Stimulated activated CD4-positive, alpha-beta T cell treated with anti-CD3 and anti-CD28 coated beads, Interleukin-1b, Interleukin-23, amount 100 ng/mL, for 48 hours (primary cell): Measurements from ENCODE around the gene PLK5.

Experiments
- DNase-seq: peaks from one replicate; pipeline ENCODE4 v3.0.0-alpha.2; 2020

PLK5 gene

GRCh38 chr19:1556390-1557070, 32.7 kb downstream of the PLK5 start:
- no peak for DNase-seq

GRCh38 chr19:1558552-1558951, 34.7 kb downstream of the PLK5 start:
- DNase-seq, result no peak

GRCh38 chr19:1560286-1560882, 36.5 kb downstream of the PLK5 start:
- DNase-seq, result no peak

- DNase-seq, result no peak
Observed at GRCh38 chr19:1561236-1561842, 37.5 kb downstream of the PLK5 start.

- DNase-seq, result no peak
Observed at GRCh38 chr19:1563251-1563650, 39.4 kb downstream of the PLK5 start.

GRCh38 chr19:1566392-1567115, 42.7 kb downstream of the PLK5 start:
- DNase-seq, result no peak

- DNase-seq, result no peak
Observed at GRCh38 chr19:1567116-1567847, 43.4 kb downstream of the PLK5 start.

GRCh38 chr19:1567848-1568227, 44.0 kb downstream of the PLK5 start:
- no peak for DNase-seq

GRCh38 chr19:1568320-1569019, 44.6 kb downstream of the PLK5 start, which contains the start of gene MEX3D:
MEX3D (minus strand) TSS chr19:1568325; CDS start chr19:1568058, 267 bp downstream.
- peak; percentile 78 for DNase-seq

- no peak for DNase-seq
Observed at GRCh38 chr19:1569997-1570396, 46.1 kb downstream of the PLK5 start.

- no peak for DNase-seq
Observed at GRCh38 chr19:1570836-1571235, 47.0 kb downstream of the PLK5 start.

- DNase-seq, result no peak
Observed at GRCh38 chr19:1571358-1571757, 47.5 kb downstream of the PLK5 start.

GRCh38 chr19:1572795-1573194, 48.9 kb downstream of the PLK5 start:
- no peak for DNase-seq

- no peak for DNase-seq
Observed at GRCh38 chr19:1574354-1575136, 50.7 kb downstream of the PLK5 start.

- no peak for DNase-seq
Observed at GRCh38 chr19:1575323-1576241, 51.7 kb downstream of the PLK5 start.

- no peak for DNase-seq
Observed at GRCh38 chr19:1576242-1577089, 52.6 kb downstream of the PLK5 start.

- DNase-seq, result no peak
Observed at GRCh38 chr19:1577090-1577928, 53.4 kb downstream of the PLK5 start.

GRCh38 chr19:1577929-1578618, 54.2 kb downstream of the PLK5 start:
- no peak for DNase-seq
